ENCODE measurements around the gene ALDH1L1. TPM values are rescaled to one million over a fixed set of nuclear protein-coding genes. Genes with fewer than 3 reads are reported as not detected.

Gene ALDH1L1
- total and polyA plus RNA-seq, 2 of the 4 experiments (the other 2 are of a cell fraction) = not detected

DNA sequence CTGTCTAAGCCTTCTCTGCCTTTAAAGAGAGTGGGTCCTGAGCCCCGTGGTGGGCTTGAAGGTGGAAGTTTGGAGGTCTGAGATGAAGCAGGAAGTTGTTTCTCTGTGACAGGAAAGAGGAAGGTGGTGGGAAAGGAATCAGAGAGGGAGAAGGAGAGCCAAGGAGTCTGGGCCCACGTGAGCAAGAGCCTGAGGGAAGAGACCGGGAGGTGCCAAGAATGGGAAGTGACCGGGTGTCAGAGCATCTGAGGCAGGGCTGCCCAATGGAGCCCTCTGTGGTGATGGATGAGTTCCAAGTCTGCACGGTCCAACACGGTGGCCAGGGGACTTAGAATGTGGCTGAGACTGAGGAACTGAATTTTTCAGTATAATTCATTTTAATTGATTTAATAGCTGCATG, 24.6 kb downstream of the ALDH1L1 start:
- Histone ChIP-seq H3K4me3 (ENCODE audit: insufficient read depth, low read depth, low read length) (no peak overlapping the region), H3K23ac (ENCODE audit: low read depth, low read length) (no peak overlapping the region), H3K27ac (ENCODE audit: insufficient read depth, low read length) (no peak overlapping the region), H2AK9ac (replicated peaks; ENCODE audit: low read depth, low read length, poor library complexity) (no peak overlapping the region), H4K8ac (ENCODE audit: low read depth in 2 of 2, low read length in 2 of 2) (no peak overlapping the region), H3K27me3 (ENCODE audit: control insufficient read depth, insufficient read depth, low read length) (peaks cover 18% of the 10 kb centered on the region), H3K14ac (replicated peaks; ENCODE audit: low read depth, low read length) (no peak overlapping the region), H4K91ac (ENCODE audit: insufficient read depth, low read depth, low read length) (no peak overlapping the region), H3K9me1 (ENCODE audit: insufficient read depth, low read length) (no peaks in the 10 kb centered on the region), H2AK5ac (ENCODE audit: low read depth, low read length) (no peak overlapping the region), H4K20me1 (ENCODE audit: insufficient read depth, low read length) (no peaks in the 10 kb centered on the region), H3K4me2 (ENCODE audit: low read depth, low read length) (no peak overlapping the region), H3K79me1 (ENCODE audit: low read depth in 1 of 2, low read length in 2 of 2) (no peaks in the 10 kb centered on the region), H2BK120ac (ENCODE audit: low read depth, low read length) (no peak overlapping the region), H2BK15ac (ENCODE audit: low read depth, low read length) (no peak overlapping the region), H2AFZ (replicated peaks; ENCODE audit: low read length, poor library complexity) (no peak overlapping the region), H3K36me3 (ENCODE audit: control insufficient read depth, insufficient read depth, low read length) (no peaks in the 10 kb centered on the region), H3K4me1 (ENCODE audit: control insufficient read depth, insufficient read depth, low read length) (no peaks in the 10 kb centered on the region), H3K4ac (ENCODE audit: low read depth, low read length) (no peak overlapping the region), H3K9ac (ENCODE audit: low read depth, low read length) (no peak overlapping the region), H3K18ac (ENCODE audit: low read depth, low read length) (no peak overlapping the region), H3K9me3 (ENCODE audit: control insufficient read depth, insufficient read depth, low read length) (no peaks in the 10 kb centered on the region), H3K56ac (ENCODE audit: extremely low read depth, insufficient read depth, low read length) (no peak overlapping the region), H2BK20ac (ENCODE audit: low read depth, low read length) (no peak overlapping the region), H2BK5ac (ENCODE audit: low read depth, low read length, poor library complexity, severe bottlenecking) (no peak overlapping the region), H4K5ac (ENCODE audit: low read depth, low read length) (no peak overlapping the region)
- ATAC-seq (ENCODE audit: low read depth) (no peak), DNase-seq (no peak)
- TF ChIP-seq MAFK (IDR thresholded peaks at IDR 0.05; ENCODE audit: low read depth, low read length) (no peak), MAZ (IDR thresholded peaks at IDR 0.05; ENCODE audit: borderline replicate concordance, low read depth, low read length) (no peak), RCOR1 (IDR thresholded peaks at IDR 0.05; ENCODE audit: insufficient replicate concordance, low read length) (no peak), RFX5 (IDR thresholded peaks at IDR 0.05; ENCODE audit: low read depth, low read length) (no peak), CEBPB (IDR thresholded peaks at IDR 0.05; ENCODE audit: low read depth, low read length) (no peak), NFE2L2 (IDR thresholded peaks at IDR 0.05; ENCODE audit: low read depth, low read length) (no peak), POLR2A (IDR thresholded peaks at IDR 0.05; ENCODE audit: low read depth, low read length) (no peak), CHD1 (IDR thresholded peaks at IDR 0.05; ENCODE audit: low read depth, low read length) (no peak), FOS (IDR thresholded peaks at IDR 0.05; ENCODE audit: low read depth, low read length) (no peak), RAD21 (IDR thresholded peaks at IDR 0.05; ENCODE audit: low read length) (no peak), MXI1 (IDR thresholded peaks at IDR 0.05; ENCODE audit: borderline replicate concordance, low read depth, low read length) (no peak)
- TF ChIP-seq, protein P1, sequence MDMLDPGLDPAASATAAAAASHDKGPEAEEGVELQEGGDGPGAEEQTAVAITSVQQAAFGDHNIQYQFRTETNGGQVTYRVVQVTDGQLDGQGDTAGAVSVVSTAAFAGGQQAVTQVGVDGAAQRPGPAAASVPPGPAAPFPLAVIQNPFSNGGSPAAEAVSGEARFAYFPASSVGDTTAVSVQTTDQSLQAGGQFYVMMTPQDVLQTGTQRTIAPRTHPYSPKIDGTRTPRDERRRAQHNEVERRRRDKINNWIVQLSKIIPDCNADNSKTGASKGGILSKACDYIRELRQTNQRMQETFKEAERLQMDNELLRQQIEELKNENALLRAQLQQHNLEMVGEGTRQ (IDR thresholded peaks at IDR 0.05; ENCODE audit: low read depth, low read length) = no peak
- TF ChIP-seq, protein P2, sequence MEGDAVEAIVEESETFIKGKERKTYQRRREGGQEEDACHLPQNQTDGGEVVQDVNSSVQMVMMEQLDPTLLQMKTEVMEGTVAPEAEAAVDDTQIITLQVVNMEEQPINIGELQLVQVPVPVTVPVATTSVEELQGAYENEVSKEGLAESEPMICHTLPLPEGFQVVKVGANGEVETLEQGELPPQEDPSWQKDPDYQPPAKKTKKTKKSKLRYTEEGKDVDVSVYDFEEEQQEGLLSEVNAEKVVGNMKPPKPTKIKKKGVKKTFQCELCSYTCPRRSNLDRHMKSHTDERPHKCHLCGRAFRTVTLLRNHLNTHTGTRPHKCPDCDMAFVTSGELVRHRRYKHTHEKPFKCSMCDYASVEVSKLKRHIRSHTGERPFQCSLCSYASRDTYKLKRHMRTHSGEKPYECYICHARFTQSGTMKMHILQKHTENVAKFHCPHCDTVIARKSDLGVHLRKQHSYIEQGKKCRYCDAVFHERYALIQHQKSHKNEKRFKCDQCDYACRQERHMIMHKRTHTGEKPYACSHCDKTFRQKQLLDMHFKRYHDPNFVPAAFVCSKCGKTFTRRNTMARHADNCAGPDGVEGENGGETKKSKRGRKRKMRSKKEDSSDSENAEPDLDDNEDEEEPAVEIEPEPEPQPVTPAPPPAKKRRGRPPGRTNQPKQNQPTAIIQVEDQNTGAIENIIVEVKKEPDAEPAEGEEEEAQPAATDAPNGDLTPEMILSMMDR (conservative IDR thresholded peaks at IDR 0.05; ENCODE audit: low read depth, low read length) = no peak
- BruUV-seq (replicated peaks) = no TSS peak
- ChIA-PET POLR2A (ENCODE audit: unreplicated experiment) (no interaction called here), CTCF (no interaction called here)
- dilution Hi-C loops (cut with HindIII; ENCODE audit: low sequenced_read_pairs, unreplicated experiment) = no loop called here
- in situ Hi-C loops (cut with MboI; ENCODE audit: low sequenced_read_pairs) = no loop called here
- 100% methylated on average over 1 of the region's 6 CpGs; no CpG with 5 or more reads in 1 of the 2 experiments for WGBS, 2 experiments (ENCODE audit: extremely low coverage in 2 of 2, insufficient read length in 1 of 2)
- intact Hi-C loops (cut with micrococcal nuclease) = no loop called here
